ENCODE data around the gene FRAS1. TPM values are rescaled to one million over a fixed set of nuclear protein-coding genes. Genes with fewer than 3 reads are reported as not detected.
"Not testable (repeated sequence)": the region's sequence is repeated elsewhere in the genome, so short reads cannot be mapped to it uniquely, and the experiment has no call there.

Gene FRAS1
- total RNA-seq, 2 experiments from 2014 or later: not detected

DNA sequence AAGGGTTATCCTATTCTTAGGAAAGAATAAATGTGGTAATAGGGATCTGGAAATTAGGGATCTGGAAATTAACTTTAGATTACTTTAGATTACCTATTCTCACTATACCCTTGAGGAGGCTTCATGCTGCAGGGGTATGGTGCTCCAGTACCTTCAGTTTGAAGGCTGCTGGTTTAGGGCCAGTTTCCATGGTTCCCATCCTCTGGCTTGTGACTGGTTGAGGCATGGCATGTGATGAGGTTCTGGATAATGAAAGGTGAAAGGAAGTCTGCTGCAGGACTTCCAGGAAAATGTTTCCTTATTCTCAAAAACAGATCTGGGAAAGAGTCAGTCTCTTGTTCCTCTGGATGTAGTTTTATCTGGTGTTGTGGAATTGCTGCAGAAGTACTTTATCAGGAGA is 25.9 kb downstream of the FRAS1 start:
- ATAC-seq (ENCODE audit: poor library complexity): no peak
- ChIA-PET POLR2A (no interaction called here), CTCF (no interaction called here)
- H3K27ac Mint-ChIP-seq: no peak overlapping the region
- no peaks in the 10 kb centered on the region for H3K9me3 ChIP-seq (ENCODE audit: control insufficient read depth in 1 of 2, insufficient read depth in 1 of 2, low read length in 2 of 2)
- no peaks in the 10 kb centered on the region for H3K9me3 Mint-ChIP-seq
- H3K4me3 ChIP-seq (ENCODE audit: low read length): no peak overlapping the region
- H3K4me1 Mint-ChIP-seq (ENCODE audit: low read depth): no peaks in the 10 kb centered on the region
- DNase-seq: no peak
- no peaks in the 10 kb centered on the region for H3K27me3 ChIP-seq (ENCODE audit: control insufficient read depth in 1 of 2, insufficient read depth in 2 of 2, low read length in 2 of 2)
- TF ChIP-seq, protein P1, sequence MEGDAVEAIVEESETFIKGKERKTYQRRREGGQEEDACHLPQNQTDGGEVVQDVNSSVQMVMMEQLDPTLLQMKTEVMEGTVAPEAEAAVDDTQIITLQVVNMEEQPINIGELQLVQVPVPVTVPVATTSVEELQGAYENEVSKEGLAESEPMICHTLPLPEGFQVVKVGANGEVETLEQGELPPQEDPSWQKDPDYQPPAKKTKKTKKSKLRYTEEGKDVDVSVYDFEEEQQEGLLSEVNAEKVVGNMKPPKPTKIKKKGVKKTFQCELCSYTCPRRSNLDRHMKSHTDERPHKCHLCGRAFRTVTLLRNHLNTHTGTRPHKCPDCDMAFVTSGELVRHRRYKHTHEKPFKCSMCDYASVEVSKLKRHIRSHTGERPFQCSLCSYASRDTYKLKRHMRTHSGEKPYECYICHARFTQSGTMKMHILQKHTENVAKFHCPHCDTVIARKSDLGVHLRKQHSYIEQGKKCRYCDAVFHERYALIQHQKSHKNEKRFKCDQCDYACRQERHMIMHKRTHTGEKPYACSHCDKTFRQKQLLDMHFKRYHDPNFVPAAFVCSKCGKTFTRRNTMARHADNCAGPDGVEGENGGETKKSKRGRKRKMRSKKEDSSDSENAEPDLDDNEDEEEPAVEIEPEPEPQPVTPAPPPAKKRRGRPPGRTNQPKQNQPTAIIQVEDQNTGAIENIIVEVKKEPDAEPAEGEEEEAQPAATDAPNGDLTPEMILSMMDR (IDR thresholded peaks at IDR 0.05): no peak
- no peak overlapping the region for H3K27ac ChIP-seq (ENCODE audit: low read depth in 1 of 2, low read length in 2 of 2)
- H3K36me3 ChIP-seq (ENCODE audit: insufficient read depth, low read length): no peaks in the 10 kb centered on the region
- intact Hi-C loops (cut with DNase I, micrococcal nuclease): no loop called here
- H3K27me3 Mint-ChIP-seq: peaks cover 26% of the 10 kb centered on the region
- no peaks in the 10 kb centered on the region for H3K4me1 ChIP-seq (ENCODE audit: insufficient read depth, low read length)
- H3K36me3 Mint-ChIP-seq (ENCODE audit: low read depth): no peaks in the 10 kb centered on the region
- H3K4me3 Mint-ChIP-seq: no peak overlapping the region

DNA sequence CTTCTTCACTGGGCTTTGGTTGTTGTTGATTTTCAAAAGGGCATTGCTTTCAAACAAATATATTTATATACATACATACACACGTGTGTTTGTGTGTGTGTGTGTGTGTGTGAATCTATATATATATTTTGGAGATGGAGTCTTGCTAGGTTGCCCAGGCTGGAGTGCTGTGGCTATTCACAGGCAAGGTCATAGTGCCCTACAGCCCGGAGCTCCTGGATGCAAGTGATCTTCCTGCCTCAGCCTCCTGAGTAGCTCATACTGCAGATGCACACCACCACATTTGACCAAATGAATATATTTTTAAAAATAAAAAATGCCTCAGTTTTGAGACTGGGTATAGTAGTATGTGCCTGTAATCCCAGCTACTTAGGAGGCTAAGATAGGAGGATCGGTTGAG is 34.4 kb downstream of the FRAS1 start:
- no peak overlapping the region for H3K27ac Mint-ChIP-seq
- Histone ChIP-seq H3K4me1 (ENCODE audit: insufficient read depth, low read length) (no peaks in the 10 kb centered on the region), H3K27ac (ENCODE audit: low read depth in 1 of 2, low read length in 2 of 2) (no peak overlapping the region), H3K27me3 (ENCODE audit: control insufficient read depth in 1 of 2, insufficient read depth in 2 of 2, low read length in 2 of 2) (no peaks in the 10 kb centered on the region), H3K4me3 (ENCODE audit: low read length) (no peak overlapping the region), H3K9me3 (ENCODE audit: control insufficient read depth in 1 of 2, insufficient read depth in 1 of 2, low read length in 2 of 2) (no peaks in the 10 kb centered on the region), H3K36me3 (ENCODE audit: insufficient read depth, low read length) (no peaks in the 10 kb centered on the region)
- ATAC-seq (ENCODE audit: poor library complexity): no peak
- no peaks in the 10 kb centered on the region for H3K4me1 Mint-ChIP-seq (ENCODE audit: low read depth)
- ChIA-PET POLR2A (no interaction called here), CTCF (no interaction called here)
- peaks cover 9% of the 10 kb centered on the region for H3K27me3 Mint-ChIP-seq
- no peak overlapping the region for H3K4me3 Mint-ChIP-seq
- no peaks in the 10 kb centered on the region for H3K9me3 Mint-ChIP-seq
- intact Hi-C loops (cut with DNase I, micrococcal nuclease): no loop called here
- H3K36me3 Mint-ChIP-seq (ENCODE audit: low read depth): no peaks in the 10 kb centered on the region
- DNase-seq: no peak
- TF ChIP-seq, protein P1 (IDR thresholded peaks at IDR 0.05): no peak

DNA sequence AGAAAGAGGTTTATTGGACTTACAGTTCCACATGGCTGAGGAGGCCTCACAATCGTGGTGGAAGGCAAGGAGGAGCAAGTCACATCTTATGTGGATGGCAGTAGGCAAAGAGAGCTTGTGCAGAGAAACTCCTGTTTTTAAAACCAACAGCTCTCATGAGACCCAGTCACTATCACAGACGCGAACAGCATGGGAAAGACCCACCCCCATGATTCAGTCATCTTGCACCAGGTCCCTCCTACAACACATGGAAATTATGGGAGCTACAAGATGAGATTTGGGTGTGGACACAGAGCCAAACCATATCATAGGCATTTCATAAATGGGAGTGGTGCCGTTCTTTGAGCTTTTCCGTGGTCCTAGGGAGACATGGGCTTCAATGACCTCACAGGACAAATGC is 35.2 kb downstream of the FRAS1 start:
- POLR2A ChIA-PET; H3K36me3 Mint-ChIP-seq (ENCODE audit: low read depth); H3K4me3 Mint-ChIP-seq; intact Hi-C loops (cut with DNase I, micrococcal nuclease); H3K27me3 ChIP-seq (ENCODE audit: control insufficient read depth in 1 of 2, insufficient read depth in 2 of 2, low read length in 2 of 2); H3K9me3 Mint-ChIP-seq; H3K27ac ChIP-seq (ENCODE audit: low read depth in 1 of 2, low read length in 2 of 2); H3K9me3 ChIP-seq (ENCODE audit: control insufficient read depth in 1 of 2, insufficient read depth in 1 of 2, low read length in 2 of 2); H3K36me3 ChIP-seq (ENCODE audit: insufficient read depth, low read length); H3K4me3 ChIP-seq (ENCODE audit: low read length); H3K4me1 Mint-ChIP-seq (ENCODE audit: low read depth); ATAC-seq (ENCODE audit: poor library complexity); DNase-seq; H3K27ac Mint-ChIP-seq; CTCF ChIA-PET; H3K4me1 ChIP-seq (ENCODE audit: insufficient read depth, low read length): not testable (repeated sequence)
- H3K27me3 Mint-ChIP-seq: peaks cover 11% of the 10 kb centered on the region

DNA sequence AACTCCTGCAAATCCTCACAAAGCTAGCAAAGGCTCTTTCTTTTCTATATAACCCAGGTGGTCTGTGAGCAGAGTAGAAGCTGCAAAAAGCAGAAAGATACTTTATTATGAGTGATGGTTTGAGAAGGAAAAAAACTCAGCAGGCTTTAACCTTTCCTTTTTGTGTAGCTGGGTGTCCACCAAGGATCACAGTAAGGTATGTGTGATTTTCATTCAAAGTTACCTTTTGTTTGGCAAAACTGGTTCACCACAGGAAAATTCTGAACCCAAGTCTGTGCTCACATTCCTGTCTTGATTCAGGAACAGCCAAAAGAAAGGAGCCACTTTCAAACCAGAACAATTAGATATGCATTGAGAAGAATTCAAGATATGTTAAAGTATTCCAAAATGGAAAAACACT is 35.7 kb downstream of the FRAS1 start:
- DNase-seq: no peak
- no peaks in the 10 kb centered on the region for H3K4me1 Mint-ChIP-seq (ENCODE audit: low read depth)
- Histone ChIP-seq H3K4me3 (ENCODE audit: low read length) (no peak overlapping the region), H3K36me3 (ENCODE audit: insufficient read depth, low read length) (no peaks in the 10 kb centered on the region), H3K27ac (ENCODE audit: low read depth in 1 of 2, low read length in 2 of 2) (no peak overlapping the region), H3K27me3 (ENCODE audit: control insufficient read depth in 1 of 2, insufficient read depth in 2 of 2, low read length in 2 of 2) (no peaks in the 10 kb centered on the region), H3K4me1 (ENCODE audit: insufficient read depth, low read length) (no peaks in the 10 kb centered on the region), H3K9me3 (ENCODE audit: control insufficient read depth in 1 of 2, insufficient read depth in 1 of 2, low read length in 2 of 2) (no peaks in the 10 kb centered on the region)
- POLR2A ChIA-PET: no interaction called here
- peaks cover 6% of the 10 kb centered on the region for H3K9me3 Mint-ChIP-seq
- no peak overlapping the region for H3K27ac Mint-ChIP-seq
- ATAC-seq (ENCODE audit: poor library complexity): no peak
- H3K36me3 Mint-ChIP-seq (ENCODE audit: low read depth): no peaks in the 10 kb centered on the region
- H3K4me3 Mint-ChIP-seq: no peak overlapping the region
- TF ChIP-seq, protein P1 (IDR thresholded peaks at IDR 0.05): no peak
- intact Hi-C loops (cut with DNase I, micrococcal nuclease): no loop called here
- CTCF ChIA-PET: no interaction called here
- peaks cover 16% of the 10 kb centered on the region for H3K27me3 Mint-ChIP-seq

All from CD4-positive, alpha-beta T cell (primary cell).